H1 (cell line): ENCODE results near the gene ACER3. TPM values are rescaled to one million over a fixed set of nuclear protein-coding genes. Genes with fewer than 3 reads are reported as not detected.

Experiments
- ASH2L ChIP-seq: fragments of 200-600, 300-600 bp; sonication (generic); IDR thresholded peaks from one replicate; pipeline ENCODE4 v1.7.1; 2017; ENCODE audit warnings: low read length
- BACH1 ChIP-seq: IDR thresholded peaks from 2 replicates; pipeline ENCODE4 v1.6.1; 2012; ENCODE audit warnings: low read length, improper control_type of control experiment
- CEBPB ChIP-seq: IDR thresholded peaks from 2 replicates; pipeline ENCODE4 v1.6.1; 2012; ENCODE audit warnings: low read depth, low read length
- GABPA ChIP-seq: IDR thresholded peaks from 2 replicates; pipeline ENCODE4 v1.6.1; 2011; ENCODE audit warnings: mild to moderate bottlenecking, low read length, moderate library complexity, borderline replicate concordance; ENCODE audit not compliant: insufficient read depth
- KDM1A ChIP-seq: fragments of 200-600, 300-600 bp; sonication (generic); IDR thresholded peaks from 2 replicates; pipeline ENCODE4 v1.7.1; 2016; ENCODE audit warnings: mild to moderate bottlenecking, low read length, borderline replicate concordance
- RXRA ChIP-seq: IDR thresholded peaks from 2 replicates; pipeline ENCODE4 v1.6.1; 2011; ENCODE audit warnings: low read depth, mild to moderate bottlenecking, low read length, moderate library complexity; ENCODE audit not compliant: insufficient read depth
- SP2 ChIP-seq: IDR thresholded peaks from 2 replicates; pipeline ENCODE4 v1.6.1; 2012; ENCODE audit warnings: mild to moderate bottlenecking, low read length, inconsistent platforms
- TAF7 ChIP-seq: optimal IDR thresholded peaks from 2 replicates; pipeline ENCODE3; 2011; ENCODE audit warnings: low read depth, mild to moderate bottlenecking, inconsistent platforms, low read length, moderate library complexity, borderline replicate concordance
- TCF12 ChIP-seq: IDR thresholded peaks from 2 replicates; pipeline ENCODE4 v1.6.1; 2011; ENCODE audit warnings: low read depth, mild to moderate bottlenecking, low read length
- TEAD4 ChIP-seq: IDR thresholded peaks from 2 replicates; pipeline ENCODE4 v1.6.1; 2012; ENCODE audit warnings: low read depth, low read length, inconsistent platforms, mixed read lengths
- polyA plus RNA-seq, 7 experiments: library from polyadenylated mRNA; depleted of rRNA in 3 of 7; stranded (reverse) in 5 of 7; unstranded in 2 of 7; fragments of >200 nt in 5 of 7; fragments of 200-250 nt in 2 of 7; gene quantifications; 1 replicate in 5 of 7; 2 replicates in 1 of 7; 4 replicates in 1 of 7; pipeline versions ENCODE4 v1.2.1 to v1.2.3, GENCODE V29; 2011 to 2013; ENCODE audit warnings: missing spikeins in 2 of 7, mixed read lengths in 2 of 7
- total RNA-seq: library from RNA; stranded (reverse); fragmentation: NEBNext Ultra II Directional; extraction: Animal tissue kit (Norgen Biotek cat#: 25700); gene quantifications from 2 replicates; pipeline ENCODE4 v1.2.1, GENCODE V29; 2021
- TF ChIP-seq, protein P1 (sequence below): IDR thresholded peaks from 2 replicates; pipeline ENCODE4 v1.6.1; 2012; ENCODE audit warnings: inconsistent platforms

Gene ACER3
- total and polyA plus RNA-seq, 2 of the 8 experiments (the other 6 are each of a cell fraction or from before 2014, with no cell fraction given), result 5.7 to 16.2 TPM

DNA sequence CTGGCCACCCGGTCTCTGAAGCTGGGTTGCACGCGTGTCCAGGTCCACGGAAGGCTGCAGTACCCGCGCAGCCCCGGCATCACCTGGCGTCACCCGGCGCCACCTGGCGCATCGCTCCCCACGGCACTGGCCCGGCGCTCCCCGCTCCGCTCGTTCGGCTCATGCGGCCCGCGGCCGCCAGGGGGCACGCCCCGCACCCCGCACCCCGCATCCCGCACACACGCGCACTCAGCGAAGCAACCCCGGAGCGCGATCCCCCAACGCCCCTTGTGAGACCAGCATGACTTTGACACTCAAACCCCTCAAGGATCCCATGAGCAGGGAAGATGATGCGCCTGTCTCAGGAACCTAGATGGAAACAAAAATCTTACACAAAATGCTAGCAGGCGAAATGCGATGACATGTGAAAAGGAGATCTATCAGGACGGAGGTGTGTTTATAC is 185.4 kb downstream of the ACER3 start (continued):
- TF ChIP-seq, protein P1, sequence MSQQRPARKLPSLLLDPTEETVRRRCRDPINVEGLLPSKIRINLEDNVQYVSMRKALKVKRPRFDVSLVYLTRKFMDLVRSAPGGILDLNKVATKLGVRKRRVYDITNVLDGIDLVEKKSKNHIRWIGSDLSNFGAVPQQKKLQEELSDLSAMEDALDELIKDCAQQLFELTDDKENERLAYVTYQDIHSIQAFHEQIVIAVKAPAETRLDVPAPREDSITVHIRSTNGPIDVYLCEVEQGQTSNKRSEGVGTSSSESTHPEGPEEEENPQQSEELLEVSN, result peak; percentile 8; the same call in 1 of the 2 replicates
- TF ChIP-seq TCF12 (0 out of 2 replicates have a peak, but pooled peaks have one; percentile 34), RXRA (no peak), BACH1 (peak; percentile 69), SP2 (no peak), GABPA (0 out of 2 replicates have a peak, but pooled peaks have one; percentile 18), ASH2L (peak; percentile 63), TAF7 (peak; percentile 24), TEAD4 (peak; percentile 27; the same call in 1 of the 2 replicates), KDM1A (0 out of 2 replicates have a peak, but pooled peaks have one; percentile 17), CEBPB (no peak)
